ENCODE measurements around the gene PRKCA.

DNA sequence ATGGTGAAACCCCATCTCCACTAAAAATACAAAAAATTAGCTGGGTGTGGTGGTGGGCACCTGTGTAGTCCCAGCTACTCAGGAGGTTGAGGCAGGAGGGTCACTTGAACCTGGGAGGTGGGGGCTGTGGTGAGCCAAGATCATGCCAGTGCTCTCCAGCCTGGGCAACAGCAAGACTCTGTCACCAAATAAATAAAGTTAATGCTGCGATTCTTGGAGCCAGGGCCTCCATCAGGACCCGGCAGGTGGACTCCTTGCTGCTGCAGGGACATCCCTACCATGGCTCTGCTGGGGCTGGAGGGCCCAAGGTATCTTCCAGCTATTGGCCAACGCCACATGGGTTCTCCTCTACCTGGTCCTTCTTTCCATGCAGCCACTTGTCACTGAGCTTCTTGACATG, 450.0 kb downstream of the PRKCA start:
- no peak for TF ChIP-seq CTCF (IDR thresholded peaks at IDR 0.05)
- no peak for TF ChIP-seq POLR2A (IDR thresholded peaks at IDR 0.05)
